ENCODE data around the gene SP140L. TPM values are rescaled to one million over a fixed set of nuclear protein-coding genes. Genes with fewer than 3 reads are reported as not detected.

The SP140L gene
- total and polyA plus RNA-seq, 10 of the 15 experiments (the other 5 are each of a cell fraction or from before 2014, with no cell fraction given) = 4.7 to 28.6 (median 15.0) TPM

DNA sequence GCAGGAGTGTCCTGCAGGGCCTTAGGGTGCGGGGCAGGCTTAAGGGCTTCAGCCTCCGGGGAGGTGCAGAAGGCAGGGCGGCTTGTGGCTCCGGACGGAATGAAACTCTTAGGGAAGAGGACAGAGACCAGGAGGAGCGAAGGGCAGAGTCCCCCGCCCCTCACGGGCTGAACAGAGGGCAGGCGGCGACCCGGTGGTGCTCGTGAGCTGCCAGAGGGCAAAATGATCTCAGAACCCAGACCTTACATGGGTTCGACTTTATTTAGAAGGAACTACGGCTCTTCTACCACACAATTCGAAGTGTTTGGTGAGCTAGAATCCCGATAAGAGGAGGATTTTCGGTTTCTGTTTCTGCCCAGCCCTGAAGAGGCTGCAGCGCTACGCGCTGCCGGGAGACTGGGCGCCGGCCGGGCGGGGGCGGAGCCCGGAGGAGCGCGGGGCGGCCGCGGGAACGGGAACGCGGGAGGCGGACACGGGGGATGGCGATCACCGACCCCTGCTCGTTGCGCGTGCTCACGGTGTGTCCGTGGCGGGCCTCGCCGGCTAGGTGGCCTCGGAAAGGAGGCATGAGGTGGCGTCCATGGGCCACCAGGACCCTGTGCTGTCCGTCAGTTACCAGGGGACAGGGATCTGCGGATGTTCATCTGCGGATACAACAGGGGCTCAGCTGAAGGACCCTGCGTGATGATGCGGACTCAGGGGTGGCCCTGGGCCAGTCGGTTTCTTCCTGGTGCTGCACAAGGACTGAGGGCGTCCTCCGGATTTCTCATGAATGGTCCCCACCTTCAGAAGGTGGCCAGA, 84.8 kb downstream of the SP140L start (continued):
- TF ChIP-seq ZNF687 (IDR thresholded peaks at IDR 0.05) (peak; percentile 82; the same call in 1 of the 2 replicates), SUPT20H (IDR thresholded peaks at IDR 0.05; ENCODE audit: borderline replicate concordance, control insufficient read depth, low read depth, low read length) (no peak), BRCA1 (IDR thresholded peaks at IDR 0.05; ENCODE audit: low read depth, low read length) (no peak), SRF (IDR thresholded peaks at IDR 0.05; ENCODE audit: low read depth in 2 of 2, low read length in 2 of 2) (no peak), SMARCA5 (IDR thresholded peaks at IDR 0.05) (0 out of 2 replicates have a peak, but pooled peaks have one; percentile 50), TBL1XR1 (IDR thresholded peaks at IDR 0.05; ENCODE audit: low read depth, low read length) (no peak), KDM1A (IDR thresholded peaks at IDR 0.05; ENCODE audit: borderline replicate concordance) (no peak), POLR2AphosphoS5 (IDR thresholded peaks at IDR 0.05; ENCODE audit: low read length) (peak; percentile 63; the same call in 1 of the 2 replicates), STAT1 (conservative IDR thresholded peaks at IDR 0.05) (no peak), YBX1 (IDR thresholded peaks at IDR 0.05) (no peak)

Measured in GM12878 (cell line).